GM19025 (cell line): ENCODE data around the gene SKP1.
A peak's percentile ranks its signal among the peaks of the same experiment; 100 is the strongest.

Source experiments
- ATAC-seq: cut with Tn5 transposase; IDR thresholded peaks from one replicate; pipeline ENCODE4 v1.9.1; 2021; ENCODE audit warnings: mild to moderate bottlenecking, low read depth, moderate library complexity; ENCODE audit not compliant: unreplicated experiment

Gene SKP1

GRCh38 chr5:134114886-134115805 lies 61.6 kb downstream of the SKP1 start:
- peak; percentile 9 for ATAC-seq

- ATAC-seq = peak; percentile 86
Observed at GRCh38 chr5:134113902-134114875, 62.6 kb downstream of the SKP1 start, which contains the start of gene TCF7. Gene TCF7 (plus strand): TSS chr5:134114681. CDS start chr5:134114907, 226 bp downstream.

GRCh38 chr5:134113363-134113889 lies 63.3 kb downstream of the SKP1 start:
- no peak for ATAC-seq

GRCh38 chr5:134112726-134113362 lies 63.9 kb downstream of the SKP1 start:
- no peak for ATAC-seq

- ATAC-seq = no peak
Observed at GRCh38 chr5:134111741-134112647, 64.8 kb downstream of the SKP1 start.

GRCh38 chr5:134110382-134110781 lies 66.4 kb downstream of the SKP1 start:
- ATAC-seq = no peak

- no peak for ATAC-seq
Observed at GRCh38 chr5:134107779-134108178, 69.0 kb downstream of the SKP1 start.

- ATAC-seq = no peak
Observed at GRCh38 chr5:134106991-134107701, 69.6 kb downstream of the SKP1 start.

GRCh38 chr5:134103998-134104654 lies 72.6 kb downstream of the SKP1 start:
- no peak for ATAC-seq

GRCh38 chr5:134103397-134103796 lies 73.4 kb downstream of the SKP1 start:
- no peak for ATAC-seq

GRCh38 chr5:134101686-134102439 lies 74.9 kb downstream of the SKP1 start:
- ATAC-seq = no peak

GRCh38 chr5:134100283-134101091 lies 76.3 kb downstream of the SKP1 start:
- peak; percentile 88 for ATAC-seq

- ATAC-seq = no peak
Observed at GRCh38 chr5:134099939-134100282, 76.8 kb downstream of the SKP1 start.

- no peak for ATAC-seq
Observed at GRCh38 chr5:134099288-134099872, 77.4 kb downstream of the SKP1 start.
